CD14-positive monocyte (primary cell): ENCODE measurements around the gene ADPRS. TPM values are rescaled to one million over a fixed set of nuclear protein-coding genes. Genes with fewer than 3 reads are reported as not detected.
A peak's percentile ranks its signal among the peaks of the same experiment; 100 is the strongest.

ENCODE experiments used
- DNase-seq, 3 donors: peaks; one replicate each; pipeline ENCODE4 v3.0.0-alpha.2; 2011 to 2022
- H2AFZ ChIP-seq: 2 replicates; pipeline ENCODE4 v1.6.0; 2012; ENCODE audit warnings: mild to moderate bottlenecking, low read depth, low read length, inconsistent platforms; ENCODE audit not compliant: insufficient read depth, poor library complexity, severe bottlenecking
- H3K27ac ChIP-seq, 2 donors: 1 replicate in 1 of 2; 2 replicates in 1 of 2; pipeline ENCODE4 v1.5.1; 2012 to 2013; ENCODE audit warnings: low read length in 2 of 2, control low read depth in 1 of 2, inconsistent platforms in 1 of 2, low read depth in 1 of 2, mild to moderate bottlenecking in 1 of 2
- H3K27me3 ChIP-seq, 2 donors: one replicate each; pipeline versions ENCODE4 v1.6.0 to v1.6.1; 2011 to 2013; ENCODE audit warnings: low read length in 2 of 2; ENCODE audit not compliant: control insufficient read depth in 2 of 2, insufficient read depth in 2 of 2
- H3K36me3 ChIP-seq, 2 donors: replicated peaks in 1 of 2; 1 replicate in 1 of 2; 2 replicates in 1 of 2; pipeline versions ENCODE4 v1.5.1 to v1.6.1; 2012 to 2013; ENCODE audit warnings: low read length in 2 of 2, control low read depth in 1 of 2, inconsistent platforms in 1 of 2, mild to moderate bottlenecking in 1 of 2; ENCODE audit not compliant: insufficient read depth in 2 of 2, control insufficient read depth in 1 of 2
- H3K4me1 ChIP-seq, 2 donors: 1 replicate in 1 of 2; 2 replicates in 1 of 2; pipeline versions ENCODE4 v1.5.1 to v1.6.1; 2012 to 2013; ENCODE audit warnings: low read length in 2 of 2, control low read depth in 1 of 2, inconsistent platforms in 1 of 2, mild to moderate bottlenecking in 1 of 2, moderate library complexity in 1 of 2; ENCODE audit not compliant: insufficient read depth in 2 of 2, control insufficient read depth in 1 of 2
- H3K4me2 ChIP-seq: replicated peaks from 2 replicates; pipeline ENCODE3; 2012; ENCODE audit warnings: low read length, moderate library complexity, mild to moderate bottlenecking; ENCODE audit not compliant: poor library complexity, severe bottlenecking; ENCODE audit errors: extremely low read depth
- H3K4me3 ChIP-seq, 3 experiments: fragments of 200-600 bp in 1 of 3; sonication (generic) in 1 of 3; replicated peaks in 1 of 3; 1 replicate in 2 of 3; 2 replicates in 1 of 3; pipeline ENCODE4 v1.5.1; 2011 to 2013; ENCODE audit warnings: low read length in 3 of 3, mild to moderate bottlenecking in 3 of 3, control low read depth in 2 of 3, low read depth in 2 of 3, inconsistent platforms in 1 of 3, moderate library complexity in 1 of 3
- H3K79me2 ChIP-seq: 2 replicates; pipeline ENCODE4 v1.6.0; 2012; ENCODE audit warnings: mild to moderate bottlenecking, control low read depth, inconsistent platforms, low read length, moderate library complexity; ENCODE audit not compliant: insufficient read depth
- H3K9ac ChIP-seq: 2 replicates; pipeline ENCODE4 v1.6.0; 2017; ENCODE audit warnings: low read length, mild to moderate bottlenecking; ENCODE audit not compliant: insufficient read depth, poor library complexity, severe bottlenecking
- H3K9me3 ChIP-seq, 2 donors: replicated peaks in 1 of 2; 1 replicate in 1 of 2; 2 replicates in 1 of 2; pipeline versions ENCODE4 v1.5.1 to v1.6.1; 2012 to 2013; ENCODE audit warnings: low read length in 2 of 2, control low read depth in 1 of 2; ENCODE audit not compliant: control insufficient read depth in 1 of 2, insufficient read depth in 1 of 2
- H4K20me1 ChIP-seq: 2 replicates; pipeline ENCODE4 v1.6.0; 2012; ENCODE audit warnings: mild to moderate bottlenecking, low read length, control low read depth, moderate library complexity; ENCODE audit not compliant: insufficient read depth
- H3K27ac Mint-ChIP-seq, 7 donors: one replicate each; pipeline ENCODE4 v1.8.0; 2020; ENCODE audit warnings: mild to moderate bottlenecking in 7 of 7, mixed read lengths in 7 of 7, moderate library complexity in 6 of 7, inconsistent platforms in 2 of 7
- H3K27me3 Mint-ChIP-seq, 3 donors: one replicate each; pipeline ENCODE4 v1.8.0; 2021 to 2022; ENCODE audit warnings: low read depth in 3 of 3, mild to moderate bottlenecking in 3 of 3, mixed read lengths in 3 of 3, moderate library complexity in 3 of 3, inconsistent platforms in 1 of 3
- H3K36me3 Mint-ChIP-seq, 2 donors: one replicate each; pipeline ENCODE4 v1.8.0; 2020; ENCODE audit warnings: mixed read lengths in 2 of 2, inconsistent platforms in 1 of 2, mild to moderate bottlenecking in 1 of 2
- H3K4me1 Mint-ChIP-seq: one replicate; pipeline ENCODE4 v1.8.0; 2020; ENCODE audit warnings: mild to moderate bottlenecking, mixed read lengths
- H3K4me3 Mint-ChIP-seq, 2 donors: one replicate each; pipeline ENCODE4 v1.8.0; 2020; ENCODE audit warnings: mild to moderate bottlenecking in 2 of 2, mixed read lengths in 2 of 2, moderate library complexity in 1 of 2
- H3K9me3 Mint-ChIP-seq, 7 donors: one replicate each; pipeline ENCODE4 v1.8.0; 2020 to 2022; ENCODE audit warnings: mixed read lengths in 7 of 7, mild to moderate bottlenecking in 6 of 7, moderate library complexity in 6 of 7, inconsistent platforms in 2 of 7
- WGBS: methylation state at CpG from one replicate; pipeline ENCODE4 v1.1.5; 2013; ENCODE audit warnings: missing lambda C conversion rate; ENCODE audit not compliant: insufficient coverage; 5-methylcytosine and 5-hydroxymethylcytosine counted together
- intact Hi-C, 2 donors: fragments of 100-400 bp; cut with micrococcal nuclease; formaldehyde crosslinking; loops; one replicate each; pipeline versions ENCODE4 v1.15.0 to v1.15.1; 2023
- polyA plus RNA-seq, 3 donors: library from polyadenylated mRNA; depleted of rRNA in 1 of 3; unstranded in 2 of 3; stranded (reverse) in 1 of 3; fragments of 300-500 nt in 2 of 3; fragments of >200 nt in 1 of 3; fragmentation: Illumina TruSeq in 2 of 3; gene quantifications; 1 replicate in 2 of 3; 2 replicates in 1 of 3; pipeline ENCODE4 v1.2.3, GENCODE V29; 2012 to 2021
- TF ChIP-seq, protein P1 (sequence below): fragments of 200-600 bp; IDR thresholded peaks from one replicate; pipeline ENCODE4 v1.8.0; 2022; ENCODE audit warnings: antibody characterized with exemption, mild to moderate bottlenecking

ADPRS gene
- polyA plus RNA-seq, 3 donors = 13.4 to 30.6 (median 21.9) TPM

DNA sequence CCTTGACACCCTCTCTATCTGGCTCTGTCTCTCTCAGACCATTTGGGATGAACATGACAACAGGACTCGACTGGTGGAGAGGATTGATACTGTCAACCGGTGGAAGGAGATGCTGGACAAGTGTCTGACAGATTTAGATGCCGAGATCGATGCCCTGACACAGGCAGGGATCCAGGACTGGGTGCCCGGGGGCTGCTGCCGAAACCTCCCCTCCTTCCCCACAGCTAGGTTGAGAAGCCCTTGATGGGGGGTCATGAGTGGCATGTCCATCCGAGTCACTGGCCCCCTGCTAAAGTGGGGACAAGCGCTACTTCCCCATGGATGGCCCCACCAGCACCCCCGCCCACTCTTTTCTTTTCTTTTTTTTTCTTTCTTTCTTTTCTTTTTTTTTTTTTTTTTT lies 3.6 kb upstream of the ADPRS start:
- Histone ChIP-seq H3K36me3 (no peaks in the 10 kb centered on the region), H3K4me1 (peaks cover 27 to 28% of the 10 kb centered on the region in 2 donors), H3K4me3 (no peak overlapping the region), H3K4me2 (no peak overlapping the region), H2AFZ (no peak overlapping the region), H3K79me2 (peaks cover 15% of the 10 kb centered on the region), H3K9me3 (no peaks in the 10 kb centered on the region), H3K27me3 (peaks cover 0 to 21% of the 10 kb centered on the region in 2 donors), H3K9ac (no peak overlapping the region), H3K27ac (no peak overlapping the region), H4K20me1 (no peaks in the 10 kb centered on the region)
- peak overlapping the region in 1 of 2 donors; percentile 55 for H3K4me3 Mint-ChIP-seq
- no CpG with 5 or more reads among the region's 9 CpGs for WGBS
- H3K36me3 Mint-ChIP-seq = peaks cover 0 to 1% of the 10 kb centered on the region in 2 donors
- no peak overlapping the region for H3K27ac Mint-ChIP-seq
- DNase-seq = no peak
- H3K9me3 Mint-ChIP-seq = peaks cover 0 to 3% (median 0%) of the 10 kb centered on the region in 7 donors
- peaks cover 20% of the 10 kb centered on the region for H3K4me1 Mint-ChIP-seq
- TF ChIP-seq, protein P1, sequence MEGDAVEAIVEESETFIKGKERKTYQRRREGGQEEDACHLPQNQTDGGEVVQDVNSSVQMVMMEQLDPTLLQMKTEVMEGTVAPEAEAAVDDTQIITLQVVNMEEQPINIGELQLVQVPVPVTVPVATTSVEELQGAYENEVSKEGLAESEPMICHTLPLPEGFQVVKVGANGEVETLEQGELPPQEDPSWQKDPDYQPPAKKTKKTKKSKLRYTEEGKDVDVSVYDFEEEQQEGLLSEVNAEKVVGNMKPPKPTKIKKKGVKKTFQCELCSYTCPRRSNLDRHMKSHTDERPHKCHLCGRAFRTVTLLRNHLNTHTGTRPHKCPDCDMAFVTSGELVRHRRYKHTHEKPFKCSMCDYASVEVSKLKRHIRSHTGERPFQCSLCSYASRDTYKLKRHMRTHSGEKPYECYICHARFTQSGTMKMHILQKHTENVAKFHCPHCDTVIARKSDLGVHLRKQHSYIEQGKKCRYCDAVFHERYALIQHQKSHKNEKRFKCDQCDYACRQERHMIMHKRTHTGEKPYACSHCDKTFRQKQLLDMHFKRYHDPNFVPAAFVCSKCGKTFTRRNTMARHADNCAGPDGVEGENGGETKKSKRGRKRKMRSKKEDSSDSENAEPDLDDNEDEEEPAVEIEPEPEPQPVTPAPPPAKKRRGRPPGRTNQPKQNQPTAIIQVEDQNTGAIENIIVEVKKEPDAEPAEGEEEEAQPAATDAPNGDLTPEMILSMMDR = no peak
- peaks cover 19 to 28% (median 27%) of the 10 kb centered on the region in 3 donors for H3K27me3 Mint-ChIP-seq
- intact Hi-C loops = no loop called here

DNA sequence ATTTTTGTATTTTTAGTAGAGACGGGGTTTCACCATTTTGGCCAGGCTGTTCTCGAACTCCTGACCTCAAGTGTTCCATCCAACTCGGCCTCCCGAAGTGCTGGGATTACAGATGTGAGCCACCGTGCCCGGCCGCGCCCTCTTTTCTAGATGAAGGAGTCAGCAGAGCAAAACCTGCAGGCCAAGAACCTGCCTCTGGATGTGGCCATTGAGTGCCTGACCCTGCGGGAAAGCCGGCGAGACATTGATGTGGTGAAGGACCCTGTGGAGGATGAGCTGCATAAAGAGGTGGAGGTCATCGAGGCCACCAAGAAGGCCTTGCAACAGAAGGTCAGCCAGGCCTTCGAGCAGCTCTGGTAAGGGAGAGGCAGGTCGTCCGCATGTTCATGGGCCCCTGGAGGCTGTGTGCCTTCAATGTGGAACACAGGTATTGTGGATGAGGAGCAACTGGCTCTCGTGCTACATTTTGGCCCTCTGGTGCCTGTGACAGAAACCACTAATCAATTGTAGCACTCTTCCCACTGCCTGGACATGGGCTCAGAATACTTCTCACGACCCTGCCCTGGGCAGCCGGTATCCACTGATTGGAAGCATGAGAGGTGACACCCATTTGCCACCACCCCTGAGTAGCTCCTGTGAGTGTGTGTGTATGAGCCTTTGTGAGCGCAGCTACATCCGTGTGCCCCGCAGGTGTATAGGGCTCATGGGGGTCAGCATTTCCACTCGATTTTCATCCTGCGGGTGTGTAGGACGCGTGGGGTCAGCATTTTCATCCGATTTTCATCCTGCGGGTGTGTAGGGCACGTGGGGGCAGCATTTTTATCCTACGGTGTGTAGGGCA lies 2.8 kb upstream of the ADPRS start:
- intact Hi-C loops = no loop called here

More for the DNA sequence above, 2.8 kb upstream of the ADPRS start:
- Histone ChIP-seq H3K9me3 (no peaks in the 10 kb centered on the region), H3K27ac (no peak overlapping the region), H3K4me1 (peaks cover 33 to 34% of the 10 kb centered on the region in 2 donors), H3K79me2 (peaks cover 22% of the 10 kb centered on the region), H3K36me3 (peaks cover 0 to 1% of the 10 kb centered on the region in 2 donors), H3K4me2 (no peak overlapping the region), H3K4me3 (no peak overlapping the region), H4K20me1 (peaks cover 7% of the 10 kb centered on the region), H3K9ac (no peak overlapping the region), H2AFZ (no peak overlapping the region), H3K27me3 (peaks cover 0 to 21% of the 10 kb centered on the region in 2 donors)
- WGBS = 97% methylated on average over 23 of the region's 29 CpGs
- Mint-ChIP-seq H3K9me3 (peaks cover 0 to 3% (median 0%) of the 10 kb centered on the region in 7 donors), H3K27ac (peak overlapping the region in 1 of 7 donors; percentile 40), H3K36me3 (peaks cover under 1 to 2% of the 10 kb centered on the region in 2 donors), H3K27me3 (peaks cover 19 to 27% (median 25%) of the 10 kb centered on the region in 3 donors), H3K4me1 (peaks cover 22% of the 10 kb centered on the region), H3K4me3 (no peak overlapping the region)
- TF ChIP-seq, protein P1 = no peak
- DNase-seq = no peak
